CD4-positive, alpha-beta T cell treated with Interleukin-15 for 4 hours (primary cell): ENCODE data around the gene SERPINB2.

Source experiments
- DNase-seq: peaks from one replicate; pipeline ENCODE4 v3.0.0-alpha.2; 2020; ENCODE audit warnings: low spot score

SERPINB2 gene

GRCh38 chr18:63887424-63887823 is at the start of gene SERPINB2:
TSS of gene SERPINB2 (plus strand) at chr18:63887705. CDS start at chr18:63891445, 3,740 bp downstream.
- DNase-seq = no peak

- no peak for DNase-seq
Measured at GRCh38 chr18:63843008-63843407, 44.5 kb upstream of the SERPINB2 start.

GRCh38 chr18:63844254-63844653 is 43.3 kb upstream of the SERPINB2 start:
- no peak for DNase-seq

- no peak for DNase-seq
Measured at GRCh38 chr18:63848159-63848558, 39.3 kb upstream of the SERPINB2 start.

GRCh38 chr18:63850020-63850419 is 37.5 kb upstream of the SERPINB2 start:
- no peak for DNase-seq

- DNase-seq = no peak
Measured at GRCh38 chr18:63850636-63851035, 36.9 kb upstream of the SERPINB2 start.

GRCh38 chr18:63858456-63858855 is 29.0 kb upstream of the SERPINB2 start:
- no peak for DNase-seq

GRCh38 chr18:63859781-63860475 is 27.6 kb upstream of the SERPINB2 start:
- DNase-seq = no peak

- DNase-seq = no peak
Measured at GRCh38 chr18:63860531-63860930, 27.0 kb upstream of the SERPINB2 start.

GRCh38 chr18:63867368-63868125 is 20.0 kb upstream of the SERPINB2 start:
- DNase-seq = no peak

- no peak for DNase-seq
Measured at GRCh38 chr18:63868546-63868945, 19.0 kb upstream of the SERPINB2 start.

- no peak for DNase-seq
Measured at GRCh38 chr18:63869374-63869773, 18.1 kb upstream of the SERPINB2 start.

- no peak for DNase-seq
Measured at GRCh38 chr18:63869851-63870250, 17.7 kb upstream of the SERPINB2 start.

GRCh38 chr18:63871836-63872235 is 15.7 kb upstream of the SERPINB2 start:
- no peak for DNase-seq

GRCh38 chr18:63872586-63872985 is 14.9 kb upstream of the SERPINB2 start:
- DNase-seq = no peak

- DNase-seq = no peak
Measured at GRCh38 chr18:63878343-63878742, 9.2 kb upstream of the SERPINB2 start.

GRCh38 chr18:63878925-63879324 is 8.6 kb upstream of the SERPINB2 start:
- DNase-seq = no peak

- no peak for DNase-seq
Measured at GRCh38 chr18:63879709-63880108, 7.8 kb upstream of the SERPINB2 start.

- DNase-seq = no peak
Measured at GRCh38 chr18:63881851-63882250, 5.7 kb upstream of the SERPINB2 start.

GRCh38 chr18:63882333-63883141 is 5.0 kb upstream of the SERPINB2 start:
- no peak for DNase-seq

- DNase-seq = no peak
Measured at GRCh38 chr18:63883617-63884016, 3.9 kb upstream of the SERPINB2 start.

- no peak for DNase-seq
Measured at GRCh38 chr18:63888470-63889190, 1.1 kb downstream of the SERPINB2 start.
